ENCODE results near the gene KLHL7.

DNA sequence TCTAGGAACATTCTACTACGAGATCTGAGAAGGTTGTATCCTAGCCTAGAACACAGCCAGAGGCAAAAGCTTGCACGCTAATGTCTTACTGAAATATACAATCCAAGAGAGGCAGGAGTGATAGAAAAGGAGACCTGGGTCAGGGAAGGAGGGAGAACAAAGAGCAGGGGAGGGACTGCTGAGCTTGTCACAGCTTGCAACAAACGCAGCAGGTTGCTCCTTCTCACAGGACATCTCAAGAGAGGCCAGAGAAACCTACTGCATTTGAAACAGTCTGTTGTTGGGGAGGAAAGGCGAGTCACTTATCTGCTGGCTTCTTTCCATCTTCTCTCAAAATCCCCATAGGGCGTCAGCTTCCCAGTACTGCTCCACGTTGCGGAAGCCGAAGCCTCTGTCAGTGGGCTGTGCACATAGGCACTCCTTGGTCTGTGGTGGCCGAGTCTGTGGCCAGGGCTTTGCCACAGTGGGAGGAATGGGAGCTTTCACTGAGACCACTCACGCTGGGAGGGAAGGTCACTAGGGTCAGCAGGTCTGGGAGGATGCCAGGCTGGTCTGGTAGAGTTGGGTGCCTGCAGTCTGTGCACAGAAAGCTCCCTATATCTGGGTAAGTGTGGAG, 115.2 kb downstream of the KLHL7 start:
- TF ChIP-seq, protein P1, sequence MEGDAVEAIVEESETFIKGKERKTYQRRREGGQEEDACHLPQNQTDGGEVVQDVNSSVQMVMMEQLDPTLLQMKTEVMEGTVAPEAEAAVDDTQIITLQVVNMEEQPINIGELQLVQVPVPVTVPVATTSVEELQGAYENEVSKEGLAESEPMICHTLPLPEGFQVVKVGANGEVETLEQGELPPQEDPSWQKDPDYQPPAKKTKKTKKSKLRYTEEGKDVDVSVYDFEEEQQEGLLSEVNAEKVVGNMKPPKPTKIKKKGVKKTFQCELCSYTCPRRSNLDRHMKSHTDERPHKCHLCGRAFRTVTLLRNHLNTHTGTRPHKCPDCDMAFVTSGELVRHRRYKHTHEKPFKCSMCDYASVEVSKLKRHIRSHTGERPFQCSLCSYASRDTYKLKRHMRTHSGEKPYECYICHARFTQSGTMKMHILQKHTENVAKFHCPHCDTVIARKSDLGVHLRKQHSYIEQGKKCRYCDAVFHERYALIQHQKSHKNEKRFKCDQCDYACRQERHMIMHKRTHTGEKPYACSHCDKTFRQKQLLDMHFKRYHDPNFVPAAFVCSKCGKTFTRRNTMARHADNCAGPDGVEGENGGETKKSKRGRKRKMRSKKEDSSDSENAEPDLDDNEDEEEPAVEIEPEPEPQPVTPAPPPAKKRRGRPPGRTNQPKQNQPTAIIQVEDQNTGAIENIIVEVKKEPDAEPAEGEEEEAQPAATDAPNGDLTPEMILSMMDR (conservative IDR thresholded peaks at IDR 0.05; ENCODE audit: low read depth, low read length) = no peak
- TF ChIP-seq EZH2 (IDR thresholded peaks at IDR 0.05; ENCODE audit: borderline replicate concordance, low read depth, low read length, poor library complexity, severe bottlenecking) = no peak
